HG02970 (cell line): ENCODE measurements around the gene LMOD1.
"Not testable (repeated sequence)": the region's sequence is repeated elsewhere in the genome, so short reads cannot be mapped to it uniquely, and the experiment has no call there.

Experiments used
- ATAC-seq: cut with Tn5 transposase; IDR thresholded peaks from one replicate; pipeline ENCODE4 v1.9.1; 2021; ENCODE audit warnings: mild to moderate bottlenecking, moderate library complexity, moderate number of reproducible peaks; ENCODE audit not compliant: unreplicated experiment, low FRiP score

LMOD1 gene

DNA sequence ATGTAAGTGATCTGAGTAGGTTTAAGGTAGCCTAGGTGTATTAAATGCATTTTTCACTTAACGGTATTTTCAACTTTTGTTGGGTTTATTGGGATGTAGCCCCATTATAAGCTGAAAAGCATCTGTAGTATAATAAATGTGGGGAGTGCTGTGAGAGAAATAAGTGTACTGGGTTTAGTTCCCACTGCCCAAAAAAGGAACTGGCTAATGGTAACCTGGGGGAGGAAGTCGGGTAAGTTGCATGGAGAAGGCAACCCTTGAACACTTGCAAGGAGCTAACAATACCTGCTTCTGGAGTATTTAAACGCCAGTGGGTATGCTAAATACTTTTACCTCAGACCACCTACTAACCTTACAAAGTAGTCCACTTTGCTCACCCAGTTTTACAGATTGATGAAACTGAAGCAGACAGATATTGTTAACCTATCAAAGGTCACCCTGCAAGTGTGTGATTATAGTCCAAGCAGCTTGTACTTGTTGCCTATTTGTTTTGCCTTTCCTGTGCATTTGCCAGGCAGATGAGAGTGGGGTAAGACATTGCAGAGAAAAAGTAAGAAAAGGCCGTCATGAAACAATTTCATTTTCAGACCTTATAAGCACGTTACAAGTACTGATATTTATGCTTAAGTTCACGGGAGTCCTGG is 65.3 kb downstream of the LMOD1 start:
- ATAC-seq, result no peak

DNA sequence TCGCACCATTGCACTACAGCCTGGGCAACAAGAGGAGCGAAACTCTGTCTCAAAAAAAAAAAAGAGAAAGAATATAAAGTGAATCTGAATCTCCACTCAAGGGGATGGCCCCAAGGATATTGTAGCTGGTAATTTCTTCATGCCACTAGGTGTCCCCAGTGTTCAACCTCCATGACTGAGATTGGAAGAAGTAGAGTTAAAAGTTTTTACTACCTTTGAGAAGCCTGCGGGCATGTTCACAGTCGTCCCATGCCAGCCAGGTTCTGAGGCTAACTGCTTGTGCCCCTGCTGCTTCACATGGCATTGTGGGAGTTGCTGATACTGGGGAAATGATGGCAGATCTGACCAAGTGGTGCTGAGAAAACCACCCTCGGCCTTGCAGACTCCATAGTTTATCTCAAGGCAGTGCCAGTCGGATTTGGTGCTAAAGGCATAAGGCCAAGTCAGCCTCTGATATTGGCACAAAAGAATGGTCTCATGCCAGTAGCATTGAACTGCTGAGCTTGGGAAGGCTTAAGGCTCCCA is 68.4 kb downstream of the LMOD1 start:
- ATAC-seq, result no peak

DNA sequence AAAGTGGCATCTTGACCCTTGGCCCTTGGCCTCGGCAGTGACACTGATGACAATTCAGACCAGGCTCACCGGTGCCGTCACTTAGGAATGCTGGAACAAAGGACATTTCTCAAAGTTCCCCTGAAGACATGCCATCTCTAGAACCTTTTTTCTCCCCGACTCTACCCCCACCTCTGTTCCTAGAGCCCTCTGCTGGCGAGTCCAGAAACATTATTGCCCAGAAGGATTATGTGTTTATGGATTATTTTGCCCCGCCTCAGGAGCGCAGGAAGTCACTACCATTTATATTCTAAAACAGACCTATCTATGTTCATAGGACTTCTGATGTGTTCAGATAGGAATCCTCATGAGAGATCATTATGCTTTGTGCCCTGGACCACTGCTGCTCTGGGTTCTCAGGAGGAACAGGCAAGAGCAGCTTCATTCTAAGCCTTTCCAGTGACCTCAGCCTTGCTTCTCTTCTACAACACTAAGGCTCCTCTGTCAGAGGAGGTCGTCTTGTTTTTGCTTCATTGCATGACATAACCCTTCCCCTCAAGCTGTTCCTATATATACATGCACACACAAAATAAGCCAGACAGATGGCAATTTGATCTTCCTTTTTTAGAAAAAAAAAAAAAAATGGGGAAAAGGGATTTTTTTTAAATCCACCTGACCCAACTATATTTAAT is 70.1 kb downstream of the LMOD1 start:
- ATAC-seq, result no peak

DNA sequence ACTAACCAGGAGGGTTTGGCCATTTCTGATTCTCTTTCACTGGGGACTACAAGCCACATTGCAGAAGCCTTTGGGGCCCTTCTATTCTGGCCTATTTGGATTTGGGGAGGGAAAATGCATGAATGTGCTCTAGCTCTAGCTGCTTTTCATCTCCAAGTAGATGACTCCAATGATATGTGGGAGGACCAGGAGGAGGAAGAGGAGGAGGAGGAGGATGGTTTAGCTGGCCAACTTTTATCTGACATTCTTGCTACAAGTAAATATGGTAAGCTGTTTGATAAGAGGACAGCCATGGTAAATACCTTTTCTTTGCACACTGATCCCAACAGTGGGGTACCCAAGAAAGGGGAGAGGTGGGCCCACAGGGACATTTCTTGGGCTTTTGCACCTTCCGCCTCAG is 71.7 kb downstream of the LMOD1 start:
- ATAC-seq, result no peak

DNA sequence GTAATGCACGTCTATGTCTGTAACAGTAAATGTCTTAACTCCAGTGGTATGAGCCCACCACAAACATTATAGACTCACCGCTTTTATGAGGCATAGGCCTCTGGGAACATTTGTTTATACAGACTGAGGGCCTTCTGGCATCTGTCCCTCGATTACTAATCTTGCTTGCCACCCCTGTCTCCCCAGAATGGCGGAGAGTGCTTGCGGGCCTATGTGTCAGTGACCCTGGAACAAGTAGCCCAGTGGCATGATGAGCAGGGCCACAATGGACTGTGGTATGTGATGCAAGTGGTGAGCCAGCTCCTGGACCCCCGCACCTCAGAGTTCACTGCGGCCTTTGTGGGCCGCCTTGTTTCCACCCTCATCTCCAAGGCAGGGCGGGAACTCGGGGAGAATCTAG is 76.0 kb downstream of the LMOD1 start:
- no peak for ATAC-seq

DNA sequence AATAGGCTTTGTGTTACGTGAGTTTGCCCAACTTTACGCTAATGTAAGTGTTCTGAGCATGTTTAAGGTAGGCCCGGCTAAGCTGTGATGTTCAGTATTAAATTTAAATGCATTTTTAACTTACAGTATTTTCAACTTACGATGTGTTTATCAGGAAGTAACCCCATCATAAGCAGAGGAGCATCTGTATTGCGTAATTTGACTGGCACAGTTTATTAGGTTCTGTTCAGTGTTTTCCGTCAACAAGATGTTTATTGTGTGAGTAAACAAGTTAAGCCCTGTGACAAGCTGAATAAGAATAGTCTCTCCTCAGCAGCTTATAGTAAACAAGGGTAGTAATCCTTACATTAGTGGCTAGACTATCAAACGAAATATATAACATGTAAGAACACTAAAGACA is 84.9 kb downstream of the LMOD1 start:
- no peak for ATAC-seq

DNA sequence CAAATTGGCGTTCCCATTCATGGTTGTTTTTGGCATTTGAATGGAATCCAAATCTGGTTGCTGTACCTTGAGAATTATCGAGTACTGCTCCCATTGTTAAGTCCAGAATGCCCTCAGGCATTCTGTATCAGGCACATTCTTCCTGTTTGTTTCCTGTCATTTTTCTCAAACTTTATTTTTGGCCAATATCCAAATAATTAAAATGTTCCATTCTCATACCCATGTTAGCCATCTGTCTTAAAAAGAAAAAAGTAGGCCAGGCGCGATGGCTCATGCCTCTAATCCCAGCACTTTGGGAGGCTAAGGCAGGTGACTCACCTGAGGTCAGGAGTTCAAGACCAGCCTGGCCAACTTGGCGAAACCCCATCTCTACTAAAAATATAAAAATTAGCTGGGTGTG is 86.9 kb downstream of the LMOD1 start:
- no peak for ATAC-seq

DNA sequence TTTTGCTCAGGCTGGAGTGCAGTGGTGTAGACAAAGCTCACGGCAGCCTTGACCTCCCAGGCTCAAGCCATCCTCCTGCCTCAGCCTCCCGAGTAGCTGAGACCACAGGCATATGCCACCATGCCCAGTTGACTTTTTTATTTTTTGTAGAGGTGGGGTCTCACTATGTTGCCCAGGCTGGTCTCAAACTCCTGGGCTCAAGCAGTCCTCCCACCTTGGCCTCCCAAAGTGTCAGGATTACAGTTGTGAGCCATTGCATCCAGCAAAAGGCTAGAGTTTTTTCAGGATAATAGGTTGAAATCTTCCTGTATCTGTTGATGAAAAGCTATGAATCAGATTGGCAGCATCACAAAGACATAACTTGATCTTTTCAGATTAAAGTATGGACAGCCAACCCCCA is 89.6 kb downstream of the LMOD1 start:
- ATAC-seq, result not testable (repeated sequence)

DNA sequence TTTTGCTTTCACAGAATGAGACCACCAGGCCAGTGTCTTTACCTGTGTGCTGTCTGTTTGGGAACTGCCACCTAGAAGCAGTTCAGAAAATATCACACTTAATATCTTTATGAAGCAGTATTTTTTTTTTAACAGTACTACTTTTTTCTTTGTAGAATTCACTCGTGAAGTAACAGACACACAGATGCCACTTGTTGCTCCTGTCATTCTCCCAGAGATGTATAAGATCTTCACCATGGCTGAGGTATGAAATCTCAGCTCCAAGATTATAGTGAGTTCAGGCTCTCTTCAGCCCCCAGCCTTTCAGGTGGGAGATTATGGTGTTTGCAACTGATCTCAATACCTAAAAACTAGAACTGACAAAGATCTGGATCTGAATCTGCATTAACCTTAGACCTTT is 94.4 kb downstream of the LMOD1 start:
- no peak for ATAC-seq

DNA sequence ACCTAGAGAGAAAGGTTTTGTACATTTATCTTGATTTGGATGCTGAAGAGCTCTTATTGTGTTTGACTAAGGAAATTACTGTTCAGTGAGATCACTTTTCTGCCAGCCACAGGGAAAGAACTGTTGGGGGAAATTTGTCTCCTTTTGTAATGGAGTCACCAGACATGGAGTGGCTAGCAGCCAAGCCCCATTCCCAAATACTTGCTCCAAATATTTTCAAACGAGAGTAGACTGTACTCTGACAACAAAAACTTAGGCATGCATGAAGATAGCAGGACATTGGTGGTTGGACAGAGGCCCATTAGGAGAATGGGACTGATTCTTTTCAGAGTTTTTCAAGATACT is 96.3 kb downstream of the LMOD1 start:
- ATAC-seq, result no peak

DNA sequence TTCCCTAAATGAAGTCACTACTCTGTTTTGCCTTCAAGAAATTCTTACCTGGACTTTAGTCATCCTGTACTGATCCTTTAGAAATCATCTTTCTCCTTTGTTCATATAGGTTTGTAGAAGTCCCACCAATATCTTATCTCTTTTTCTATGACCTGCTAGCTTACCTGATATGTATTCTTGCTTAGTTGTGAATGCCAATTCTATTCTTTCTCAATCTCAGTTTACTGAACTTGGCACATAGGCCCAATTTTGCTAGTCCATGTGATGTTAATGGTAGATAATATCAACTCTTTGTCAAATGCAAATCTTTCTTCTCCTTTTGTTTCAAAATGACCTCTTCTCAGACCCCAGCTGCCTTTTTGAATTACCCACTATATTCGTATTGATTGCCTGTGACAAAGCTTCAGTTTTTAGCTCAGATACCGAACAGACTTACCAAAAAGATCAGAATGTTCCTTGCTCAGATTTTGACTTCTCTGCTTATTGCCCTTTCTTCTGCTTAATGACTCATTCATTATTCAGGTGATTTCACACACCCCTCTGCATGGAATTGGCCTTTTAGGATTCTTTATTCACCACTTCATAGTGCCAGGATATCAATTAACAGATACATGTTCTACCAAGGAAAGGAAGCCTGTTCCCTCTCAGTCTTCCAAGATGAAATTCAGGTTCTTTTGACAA is 96.8 kb downstream of the LMOD1 start:
- ATAC-seq, result no peak

DNA sequence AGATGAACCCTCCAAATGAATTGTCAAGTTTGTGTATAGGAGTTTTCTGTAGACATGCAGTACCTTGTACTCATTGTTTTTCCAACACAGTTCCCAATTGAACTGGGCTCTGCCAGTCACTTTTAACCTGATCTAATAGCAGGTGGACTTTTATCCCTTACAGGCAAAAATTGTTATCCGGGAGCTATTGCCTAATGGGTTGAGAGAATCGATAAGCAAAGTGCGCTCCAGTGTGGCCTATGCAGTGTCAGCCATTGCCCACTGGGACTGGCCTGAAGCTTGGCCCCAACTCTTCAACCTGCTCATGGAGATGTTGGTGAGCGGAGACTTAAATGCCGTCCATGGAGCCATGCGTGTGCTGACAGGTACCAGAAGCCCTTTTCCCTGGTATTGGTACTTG is 98.1 kb downstream of the LMOD1 start:
- ATAC-seq, result no peak

DNA sequence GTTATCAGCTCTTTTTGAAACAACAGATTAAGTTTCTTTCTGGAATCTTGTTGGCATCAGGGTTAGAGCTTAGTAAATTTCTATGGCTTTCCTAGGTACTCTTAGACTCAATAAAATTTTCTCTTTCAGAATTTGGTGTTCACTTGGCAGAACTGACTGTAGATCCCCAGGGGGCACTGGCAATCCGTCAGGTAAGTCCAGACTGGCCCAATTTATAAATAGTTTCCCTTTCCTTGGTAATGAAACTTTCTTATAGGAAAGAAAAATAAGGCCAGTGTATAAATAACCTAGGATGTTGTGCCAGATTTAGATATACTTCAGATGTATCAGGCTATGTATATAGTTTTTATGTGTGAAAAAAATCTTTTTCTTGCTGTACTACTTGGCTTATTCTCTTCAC is 99.2 kb downstream of the LMOD1 start:
- ATAC-seq, result no peak
